Measurements from ENCODE around the gene ZMYM2.

ZMYM2 gene

GRCh38 chr13:20099319-20099718, 140.8 kb downstream of the ZMYM2 start:
- TF ChIP-seq GATA2 (IDR thresholded peaks at IDR 0.05; ENCODE audit: low read depth, low read length) (no peak), GATA3 (IDR thresholded peaks at IDR 0.05; ENCODE audit: low read depth, low read length) (no peak)

GRCh38 chr13:20101467-20102316, 143.2 kb downstream of the ZMYM2 start:
- no peak for TF ChIP-seq GATA3 (IDR thresholded peaks at IDR 0.05; ENCODE audit: low read depth, low read length)
- no peak for TF ChIP-seq GATA2 (IDR thresholded peaks at IDR 0.05; ENCODE audit: low read depth, low read length)

GRCh38 chr13:20102525-20103180, 144.1 kb downstream of the ZMYM2 start:
- TF ChIP-seq GATA2 (IDR thresholded peaks at IDR 0.05; ENCODE audit: low read depth, low read length), result no peak
- no peak for TF ChIP-seq GATA3 (IDR thresholded peaks at IDR 0.05; ENCODE audit: low read depth, low read length)

- no peak for TF ChIP-seq GATA2 (IDR thresholded peaks at IDR 0.05; ENCODE audit: low read depth, low read length)
- no peak for TF ChIP-seq GATA3 (IDR thresholded peaks at IDR 0.05; ENCODE audit: low read depth, low read length)
These were observed 146.7 kb downstream of the ZMYM2 start for GRCh38 chr13:20105161-20105689.

- TF ChIP-seq GATA3 (IDR thresholded peaks at IDR 0.05; ENCODE audit: low read depth, low read length) (no peak), GATA2 (IDR thresholded peaks at IDR 0.05; ENCODE audit: low read depth, low read length) (peak; percentile 26; the same call in 1 of the 2 replicates)
These were observed 148.2 kb downstream of the ZMYM2 start for GRCh38 chr13:20106742-20107141.

- TF ChIP-seq GATA2 (IDR thresholded peaks at IDR 0.05; ENCODE audit: low read depth, low read length), result no peak
- TF ChIP-seq GATA3 (IDR thresholded peaks at IDR 0.05; ENCODE audit: low read depth, low read length), result no peak
These were observed 150.5 kb downstream of the ZMYM2 start for GRCh38 chr13:20109037-20109436.

GRCh38 chr13:20114066-20114610, 155.6 kb downstream of the ZMYM2 start:
- TF ChIP-seq GATA3 (IDR thresholded peaks at IDR 0.05; ENCODE audit: low read depth, low read length) (no peak), GATA2 (IDR thresholded peaks at IDR 0.05; ENCODE audit: low read depth, low read length) (no peak)

GRCh38 chr13:20116213-20116612, 157.7 kb downstream of the ZMYM2 start:
- TF ChIP-seq GATA2 (IDR thresholded peaks at IDR 0.05; ENCODE audit: low read depth, low read length) (no peak), GATA3 (IDR thresholded peaks at IDR 0.05; ENCODE audit: low read depth, low read length) (no peak)

GRCh38 chr13:20118268-20119140, 160.0 kb downstream of the ZMYM2 start:
- TF ChIP-seq GATA3 (IDR thresholded peaks at IDR 0.05; ENCODE audit: low read depth, low read length), result no peak
- no peak for TF ChIP-seq GATA2 (IDR thresholded peaks at IDR 0.05; ENCODE audit: low read depth, low read length)

- no peak for TF ChIP-seq GATA2 (IDR thresholded peaks at IDR 0.05; ENCODE audit: low read depth, low read length)
- TF ChIP-seq GATA3 (IDR thresholded peaks at IDR 0.05; ENCODE audit: low read depth, low read length), result no peak
These were observed 161.4 kb downstream of the ZMYM2 start for GRCh38 chr13:20119960-20120359.

GRCh38 chr13:20121159-20121525, 162.6 kb downstream of the ZMYM2 start:
- TF ChIP-seq GATA2 (IDR thresholded peaks at IDR 0.05; ENCODE audit: low read depth, low read length), result no peak
- TF ChIP-seq GATA3 (IDR thresholded peaks at IDR 0.05; ENCODE audit: low read depth, low read length), result no peak

DNA sequence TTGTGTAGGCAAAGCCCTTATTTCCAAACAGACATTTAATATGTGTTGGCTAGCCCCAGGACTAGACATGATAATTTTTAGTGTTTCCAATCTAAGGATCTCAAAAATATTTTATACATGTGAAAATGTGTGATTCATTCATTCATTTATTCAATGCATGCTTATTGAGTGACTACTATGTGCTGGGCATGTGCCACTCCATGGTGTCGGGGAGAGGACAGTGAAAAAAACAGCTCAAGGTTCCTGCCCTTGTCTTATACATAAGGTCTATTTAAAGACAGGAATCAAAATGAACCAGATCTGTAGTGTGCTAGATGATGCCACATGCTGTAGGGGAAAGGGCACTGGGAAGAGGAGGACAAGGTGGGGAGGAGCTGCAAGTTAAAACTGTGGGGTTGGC, 165.8 kb downstream of the ZMYM2 start:
- TF ChIP-seq GATA2 (IDR thresholded peaks at IDR 0.05; ENCODE audit: low read depth, low read length), result no peak
- TF ChIP-seq GATA3 (IDR thresholded peaks at IDR 0.05; ENCODE audit: low read depth, low read length), result no peak

DNA sequence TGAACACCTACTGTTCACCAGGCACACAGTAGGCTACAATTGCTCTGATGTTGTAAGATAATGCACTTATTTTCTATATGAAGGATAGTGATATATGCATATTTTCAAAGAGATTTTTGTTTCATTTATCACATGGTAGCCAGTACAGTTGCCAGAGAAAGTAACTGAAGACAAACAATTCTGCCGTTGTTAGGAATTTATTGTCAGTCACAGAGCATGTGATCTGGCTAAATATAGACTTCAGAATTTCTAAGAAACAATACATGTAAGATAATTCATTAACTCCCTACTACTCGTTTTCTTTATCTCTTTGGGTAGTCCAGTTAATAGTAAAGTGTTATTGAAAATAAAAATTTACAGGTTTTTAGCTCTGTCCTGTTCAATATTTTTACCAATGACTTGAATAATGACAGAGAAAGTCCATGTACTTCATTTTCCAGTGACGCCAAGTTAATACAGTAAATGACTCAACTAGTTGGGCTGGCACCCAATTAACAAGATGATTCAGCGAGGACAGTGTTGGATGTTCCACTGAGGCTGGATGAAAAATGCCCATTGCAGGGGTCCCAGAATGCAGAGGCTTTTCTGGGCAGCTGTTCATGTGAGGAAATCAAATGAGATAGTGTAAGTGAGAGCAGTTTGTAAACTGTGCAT, 166.7 kb downstream of the ZMYM2 start:
- TF ChIP-seq GATA2 (IDR thresholded peaks at IDR 0.05; ENCODE audit: low read depth, low read length) (no peak), GATA3 (IDR thresholded peaks at IDR 0.05; ENCODE audit: low read depth, low read length) (no peak)

All from SH-SY5Y (cell line).